ENCODE results near the gene BHLHA9. TPM values are rescaled to one million over a fixed set of nuclear protein-coding genes. Genes with fewer than 3 reads are reported as not detected.

BHLHA9 gene
- total RNA-seq, result not detected

DNA sequence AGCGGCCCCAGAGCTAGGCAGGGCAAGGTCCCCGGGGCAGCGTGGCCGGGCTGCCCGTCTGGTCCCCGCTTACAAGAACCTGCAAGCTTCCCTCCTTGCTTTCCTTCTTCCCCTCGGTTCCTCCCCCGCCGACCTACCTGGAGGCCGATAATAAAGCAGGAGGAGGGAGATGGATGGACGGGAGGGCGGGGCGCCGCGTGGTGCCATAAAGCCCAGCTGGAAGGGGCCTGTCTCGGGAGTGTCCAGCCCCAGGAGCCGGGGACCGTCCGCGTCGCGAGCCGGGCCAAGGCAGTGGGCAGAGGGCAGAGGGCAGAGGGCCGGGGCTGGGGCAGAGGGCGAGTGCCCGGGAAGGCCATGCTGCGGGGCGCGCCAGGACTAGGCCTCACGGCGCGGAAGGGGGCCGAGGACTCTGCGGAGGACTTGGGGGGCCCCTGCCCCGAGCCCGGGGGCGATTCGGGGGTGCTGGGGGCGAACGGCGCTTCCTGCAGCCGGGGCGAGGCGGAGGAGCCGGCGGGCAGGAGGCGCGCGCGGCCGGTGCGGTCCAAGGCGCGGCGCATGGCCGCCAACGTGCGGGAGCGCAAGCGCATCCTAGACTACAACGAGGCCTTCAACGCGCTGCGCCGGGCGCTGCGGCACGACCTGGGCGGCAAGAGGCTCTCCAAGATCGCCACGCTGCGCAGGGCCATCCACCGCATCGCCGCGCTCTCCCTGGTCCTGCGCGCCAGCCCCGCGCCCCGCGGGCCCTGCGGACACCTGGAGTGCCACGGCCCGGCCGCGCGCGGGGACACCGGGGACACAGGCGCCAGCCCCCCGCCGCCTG is at the start of gene BHLHA9:
BHLHA9 (plus strand) TSS at position 235 of the 820 bp plus-strand sequence; CDS start at position 355, 120 bp downstream.
- no peak for DNase-seq
- no peaks in the 10 kb centered on the region for H3K36me3 Mint-ChIP-seq
- CTCF ChIA-PET, result interaction anchor here (2.0 kb wide), 1 partner anchor 62 kb away, joined by 10 read pairs; no protein-coding TSS in a partner anchor
- H3K4me1 Mint-ChIP-seq (ENCODE audit: low read depth), result peaks cover 7% of the 10 kb centered on the region
- H3K4me3 Mint-ChIP-seq, result peak within 1 kb of the TSS; percentile 85
- POLR2A ChIA-PET, result no interaction called here
- no peak within 1 kb of the TSS for H3K27ac Mint-ChIP-seq
- intact Hi-C loops (cut with micrococcal nuclease), result no loop called here
- H3K9me3 Mint-ChIP-seq, result no peaks in the 10 kb centered on the region
- peaks cover 18% of the 10 kb centered on the region for H3K27me3 Mint-ChIP-seq

DNA sequence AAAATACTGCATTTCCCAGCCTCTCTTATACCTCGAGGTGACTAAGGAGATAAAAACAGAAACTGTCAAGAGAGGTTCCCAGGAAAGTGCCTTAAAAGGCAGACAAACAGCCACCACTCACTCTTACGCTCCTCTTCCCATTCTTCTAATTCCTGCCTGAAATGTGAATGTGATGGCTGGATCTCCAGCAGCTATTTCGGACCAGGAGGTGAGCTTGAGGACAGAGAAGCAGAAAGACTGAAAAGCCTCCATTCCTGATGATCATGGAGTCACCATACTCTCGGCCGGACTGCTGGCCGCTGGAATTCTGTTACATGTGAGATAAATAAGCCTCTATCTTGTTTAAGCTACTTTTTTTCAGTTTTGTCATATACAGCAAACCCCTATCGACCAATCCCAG is 49.0 kb upstream of the BHLHA9 start:
- no peak overlapping the region for H3K27ac Mint-ChIP-seq
- H3K27me3 Mint-ChIP-seq, result peaks cover 7% of the 10 kb centered on the region
- no peak for DNase-seq
- CTCF ChIA-PET, result interaction anchor here (1.0 kb wide), 1 partner anchor 33 kb away, joined by 3 read pairs; no protein-coding TSS in a partner anchor
- POLR2A ChIA-PET, result no interaction called here
- no peak overlapping the region for H3K4me3 Mint-ChIP-seq
- intact Hi-C loops (cut with micrococcal nuclease), result no loop called here
- H3K4me1 Mint-ChIP-seq (ENCODE audit: low read depth), result no peaks in the 10 kb centered on the region
- no peaks in the 10 kb centered on the region for H3K36me3 Mint-ChIP-seq
- H3K9me3 Mint-ChIP-seq, result no peaks in the 10 kb centered on the region

DNA sequence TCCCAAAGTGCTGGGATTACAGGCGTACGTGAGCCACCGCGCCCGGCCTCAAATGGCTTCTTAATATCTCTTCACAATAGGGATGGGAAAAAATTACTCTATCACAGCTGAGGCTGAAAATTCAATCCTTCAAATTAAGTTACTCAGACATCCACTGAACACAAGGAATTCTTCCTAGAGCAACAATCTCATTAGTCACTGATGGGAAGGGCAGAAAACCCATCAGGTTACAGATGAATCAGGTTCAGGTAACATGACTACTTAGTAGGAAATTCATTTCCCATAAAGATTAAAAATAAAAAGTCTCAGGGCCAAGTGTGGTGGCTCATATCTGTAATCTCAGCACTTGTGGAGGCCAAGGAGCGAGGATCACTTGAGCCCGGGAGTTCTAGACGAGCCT is 47.9 kb upstream of the BHLHA9 start:
- no peak overlapping the region for H3K27ac Mint-ChIP-seq
- DNase-seq, result no peak
- intact Hi-C loops (cut with micrococcal nuclease), result no loop called here
- H3K36me3 Mint-ChIP-seq, result no peaks in the 10 kb centered on the region
- H3K4me3 Mint-ChIP-seq, result no peak overlapping the region
- H3K4me1 Mint-ChIP-seq (ENCODE audit: low read depth), result no peaks in the 10 kb centered on the region
- H3K27me3 Mint-ChIP-seq, result peaks cover 14% of the 10 kb centered on the region
- CTCF ChIA-PET, result no interaction called here
- H3K9me3 Mint-ChIP-seq, result no peaks in the 10 kb centered on the region
- POLR2A ChIA-PET, result no interaction called here

DNA sequence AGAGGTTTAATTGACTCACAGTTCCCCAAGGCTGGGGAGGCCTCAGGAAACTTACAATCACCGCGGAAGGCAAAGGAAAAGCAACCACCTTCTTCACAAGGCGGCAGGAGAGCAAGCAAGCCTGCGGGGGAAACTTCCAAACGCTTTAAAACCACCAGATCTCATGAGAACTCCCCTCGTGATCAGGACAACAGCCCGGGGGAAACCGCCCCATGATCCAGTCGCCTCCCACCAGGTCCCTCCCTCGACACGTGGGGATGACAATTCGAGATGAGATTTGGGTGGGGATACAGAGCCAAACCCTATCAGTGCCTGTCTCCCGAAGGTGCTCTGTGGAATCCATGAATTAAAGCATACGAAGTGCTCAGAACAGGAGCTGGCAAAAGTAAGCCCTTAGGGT is 46.6 kb upstream of the BHLHA9 start:
- POLR2A ChIA-PET, result no interaction called here

DNA sequence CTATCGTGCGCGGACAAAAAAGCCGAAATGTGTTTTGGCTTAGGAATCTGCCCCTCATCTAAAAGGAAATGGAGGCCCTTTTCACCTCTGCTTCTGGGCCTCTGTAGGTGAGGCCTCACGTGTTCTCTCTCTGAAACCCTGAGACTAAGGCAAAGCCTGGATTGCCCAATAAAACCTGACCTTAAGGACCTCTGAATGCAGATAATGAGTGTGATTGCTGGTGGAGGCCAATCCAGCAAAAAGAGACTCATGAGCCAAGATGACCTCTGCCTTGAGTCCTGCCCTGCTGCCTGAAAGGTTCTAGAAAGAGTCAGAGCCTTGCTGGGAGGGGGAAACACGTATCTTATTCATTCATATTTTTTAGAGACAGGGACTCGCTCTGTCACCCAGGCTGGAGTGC is 45.9 kb upstream of the BHLHA9 start:
- intact Hi-C loops (cut with micrococcal nuclease), result no loop called here
- Mint-ChIP-seq H3K4me3 (no peak overlapping the region), H3K27ac (no peak overlapping the region), H3K4me1 (ENCODE audit: low read depth) (peaks cover 6% of the 10 kb centered on the region), H3K9me3 (no peaks in the 10 kb centered on the region), H3K36me3 (no peaks in the 10 kb centered on the region), H3K27me3 (peaks cover 23% of the 10 kb centered on the region)
- no peak for DNase-seq
- ChIA-PET CTCF (no interaction called here), POLR2A (no interaction called here)

More for the DNA sequence above, 46.6 kb upstream of the BHLHA9 start:
- peaks cover 23% of the 10 kb centered on the region for H3K27me3 Mint-ChIP-seq
- no peak overlapping the region for H3K4me3 Mint-ChIP-seq
- no peaks in the 10 kb centered on the region for H3K36me3 Mint-ChIP-seq
- H3K4me1 Mint-ChIP-seq (ENCODE audit: low read depth), result peaks cover 6% of the 10 kb centered on the region
- H3K27ac Mint-ChIP-seq, result no peak overlapping the region
- DNase-seq, result no peak
- no peaks in the 10 kb centered on the region for H3K9me3 Mint-ChIP-seq
- CTCF ChIA-PET, result no interaction called here
- intact Hi-C loops (cut with micrococcal nuclease), result no loop called here

DNA sequence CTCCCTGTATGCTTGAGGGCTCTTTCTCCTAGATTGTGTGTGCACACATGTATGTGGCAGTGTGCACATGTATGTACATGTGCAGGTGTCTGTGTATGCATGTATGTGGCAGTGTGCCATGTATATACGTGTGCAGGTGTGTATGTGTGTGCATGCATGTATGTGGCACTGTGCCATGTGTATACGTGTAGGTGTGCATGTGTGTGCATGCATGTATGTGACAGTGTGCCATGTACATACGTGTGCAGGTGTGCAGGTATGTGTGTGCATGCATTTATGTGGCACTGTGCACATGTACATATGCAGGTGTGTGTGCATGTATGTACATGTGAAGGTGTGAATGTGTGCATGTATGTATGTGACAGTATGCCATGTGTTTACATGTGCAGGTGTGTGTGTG is 43.9 kb upstream of the BHLHA9 start:
- no peak overlapping the region for H3K4me3 Mint-ChIP-seq
- CTCF ChIA-PET, result no interaction called here

DNA sequence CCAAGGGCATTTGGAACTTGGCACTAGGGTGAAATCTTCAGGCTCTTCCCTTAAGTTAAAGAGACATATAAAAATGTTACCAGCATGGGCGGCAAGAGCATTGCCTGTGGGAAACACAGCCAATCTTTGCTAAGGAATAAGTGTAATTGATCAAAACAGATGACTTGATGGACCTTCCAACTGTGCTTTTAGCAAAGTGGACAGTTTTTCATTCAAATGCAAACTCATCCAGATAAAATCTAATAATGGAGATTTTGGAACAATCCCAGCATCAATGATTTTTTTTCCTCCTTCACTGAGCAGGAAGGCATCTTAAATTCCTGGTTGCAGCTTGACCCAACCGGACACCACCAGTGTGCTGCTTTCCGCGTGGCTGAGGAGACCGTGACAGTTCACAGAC is 42.9 kb upstream of the BHLHA9 start:
- H3K36me3 Mint-ChIP-seq, result peaks cover 3% of the 10 kb centered on the region
- ChIA-PET POLR2A (no interaction called here), CTCF (interaction anchor here (1.8 to 2.4 kb wide), 2 partner anchors 105 kb away, joined by 4 to 8 read pairs; no protein-coding TSS in a partner anchor)
- H3K27me3 Mint-ChIP-seq, result peaks cover 36% of the 10 kb centered on the region
- no peak for DNase-seq
- intact Hi-C loops (cut with micrococcal nuclease), result no loop called here
- no peak overlapping the region for H3K4me3 Mint-ChIP-seq
- peaks cover 15% of the 10 kb centered on the region for H3K4me1 Mint-ChIP-seq (ENCODE audit: low read depth)
- no peak overlapping the region for H3K27ac Mint-ChIP-seq
- H3K9me3 Mint-ChIP-seq, result no peaks in the 10 kb centered on the region

More for the DNA sequence above, 43.9 kb upstream of the BHLHA9 start:
- Mint-ChIP-seq H3K4me1 (ENCODE audit: low read depth) (peaks cover 12% of the 10 kb centered on the region), H3K27ac (no peak overlapping the region), H3K36me3 (peaks cover 3% of the 10 kb centered on the region), H3K27me3 (peaks cover 27% of the 10 kb centered on the region), H3K9me3 (no peaks in the 10 kb centered on the region)
- DNase-seq, result no peak
- intact Hi-C loops (cut with micrococcal nuclease), result no loop called here
- POLR2A ChIA-PET, result no interaction called here

DNA sequence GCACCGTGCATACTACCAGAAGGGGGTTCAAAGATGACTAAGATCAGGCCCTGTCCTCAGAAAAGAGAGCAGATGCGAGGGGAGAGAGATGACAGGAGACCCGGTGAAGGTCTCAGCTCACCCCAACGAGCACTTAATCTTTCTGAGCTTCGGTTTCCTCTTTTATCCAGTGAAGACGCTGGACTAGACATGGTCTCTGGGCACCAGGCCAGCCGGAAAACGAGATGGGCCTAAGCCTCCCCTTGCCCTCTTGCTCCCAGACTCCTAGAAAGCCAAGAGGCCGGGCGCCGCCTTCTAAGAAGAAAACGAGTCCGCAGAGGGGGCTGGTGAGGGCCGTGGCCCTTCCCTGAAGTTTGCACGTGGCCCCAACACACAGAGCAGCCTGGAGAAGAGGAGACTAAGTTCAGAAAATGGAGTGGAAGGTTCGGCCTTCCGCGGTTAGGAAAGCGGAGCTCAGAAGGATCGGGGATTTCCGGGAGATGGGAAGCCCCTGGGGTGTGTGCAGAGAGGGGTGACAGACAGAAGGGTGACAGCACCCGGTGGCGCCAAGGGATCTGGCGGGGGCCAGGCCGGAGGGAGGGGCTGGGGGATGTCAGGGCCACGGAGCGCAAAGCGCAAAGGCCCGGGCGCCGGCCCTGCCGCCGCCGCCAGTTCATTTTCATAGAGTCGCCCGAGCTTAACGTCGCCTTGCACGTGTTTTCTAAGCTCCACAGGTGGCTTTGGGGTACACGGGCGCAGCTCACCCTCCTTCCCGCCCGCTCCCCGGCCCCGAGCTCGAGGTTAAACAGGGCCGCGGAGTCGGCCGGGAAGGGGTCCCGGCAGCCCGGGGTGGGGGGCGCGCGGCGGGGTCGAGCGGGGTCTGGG is 42.1 kb upstream of the BHLHA9 start:
- no peaks in the 10 kb centered on the region for H3K9me3 Mint-ChIP-seq
- peaks cover 3% of the 10 kb centered on the region for H3K36me3 Mint-ChIP-seq
- no peak overlapping the region for H3K27ac Mint-ChIP-seq
- ChIA-PET POLR2A (interaction anchor here (0.6 to 0.7 kb wide), 2 partner anchors 22 to 148 kb away, joined by 3 read pairs; no protein-coding TSS in a partner anchor), CTCF (interaction anchor here (0.7 to 2.4 kb wide), 4 partner anchors 40 to 402 kb away, joined by 3 to 8 read pairs (median 5); no protein-coding TSS in a partner anchor)
- H3K27me3 Mint-ChIP-seq, result peaks cover 42% of the 10 kb centered on the region
- DNase-seq, result peak; percentile 16
- intact Hi-C loops (cut with micrococcal nuclease), result no loop called here
- H3K4me1 Mint-ChIP-seq (ENCODE audit: low read depth), result peaks cover 15% of the 10 kb centered on the region
- peak overlapping the region; percentile 43 for H3K4me3 Mint-ChIP-seq

DNA sequence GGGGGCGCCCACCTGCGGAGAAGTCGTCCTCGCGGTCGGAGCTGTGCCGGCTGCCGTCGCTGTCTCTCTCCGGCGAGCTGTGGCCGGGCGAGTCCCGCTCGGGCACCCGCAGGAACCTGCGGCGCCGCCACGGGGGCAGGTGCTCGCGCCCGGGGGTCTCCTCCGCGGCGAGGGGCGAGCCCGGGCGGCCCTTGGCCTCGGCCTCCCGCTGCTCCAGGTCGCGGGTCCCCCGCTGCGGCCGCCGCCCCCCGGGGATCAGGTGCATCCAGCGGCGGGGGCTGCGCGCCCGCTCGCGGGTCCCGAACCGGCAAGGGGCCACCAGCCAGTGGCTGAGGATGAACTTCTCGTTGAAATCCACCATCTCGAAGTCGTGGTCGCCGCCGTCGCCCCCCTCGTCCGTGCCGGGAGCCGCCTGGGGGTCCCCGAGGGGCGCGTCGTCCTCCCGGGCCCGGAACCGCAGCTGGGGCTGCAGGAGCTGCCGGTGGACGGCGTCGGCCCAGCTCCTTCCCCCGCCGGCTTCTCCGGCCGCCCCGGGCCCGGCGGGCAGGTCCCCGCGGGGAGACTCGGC is 41.4 kb upstream of the BHLHA9 start:
- intact Hi-C loops (cut with micrococcal nuclease), result no loop called here
- CTCF ChIA-PET, result interaction anchor here (0.6 to 2.4 kb wide), 5 partner anchors 41 to 401 kb away, joined by 3 to 8 read pairs (median 4); no protein-coding TSS in a partner anchor
- H3K27me3 Mint-ChIP-seq, result peaks cover 42% of the 10 kb centered on the region
- H3K9me3 Mint-ChIP-seq, result no peaks in the 10 kb centered on the region
- H3K4me1 Mint-ChIP-seq (ENCODE audit: low read depth), result peaks cover 15% of the 10 kb centered on the region
- POLR2A ChIA-PET, result interaction anchor here (0.6 to 0.9 kb wide), 4 partner anchors 23 to 149 kb away, joined by 3 to 4 read pairs (median 3); no protein-coding TSS in a partner anchor
- no peak for DNase-seq
- no peak overlapping the region for H3K27ac Mint-ChIP-seq
- no peak overlapping the region for H3K4me3 Mint-ChIP-seq
- peaks cover 3% of the 10 kb centered on the region for H3K36me3 Mint-ChIP-seq

DNA sequence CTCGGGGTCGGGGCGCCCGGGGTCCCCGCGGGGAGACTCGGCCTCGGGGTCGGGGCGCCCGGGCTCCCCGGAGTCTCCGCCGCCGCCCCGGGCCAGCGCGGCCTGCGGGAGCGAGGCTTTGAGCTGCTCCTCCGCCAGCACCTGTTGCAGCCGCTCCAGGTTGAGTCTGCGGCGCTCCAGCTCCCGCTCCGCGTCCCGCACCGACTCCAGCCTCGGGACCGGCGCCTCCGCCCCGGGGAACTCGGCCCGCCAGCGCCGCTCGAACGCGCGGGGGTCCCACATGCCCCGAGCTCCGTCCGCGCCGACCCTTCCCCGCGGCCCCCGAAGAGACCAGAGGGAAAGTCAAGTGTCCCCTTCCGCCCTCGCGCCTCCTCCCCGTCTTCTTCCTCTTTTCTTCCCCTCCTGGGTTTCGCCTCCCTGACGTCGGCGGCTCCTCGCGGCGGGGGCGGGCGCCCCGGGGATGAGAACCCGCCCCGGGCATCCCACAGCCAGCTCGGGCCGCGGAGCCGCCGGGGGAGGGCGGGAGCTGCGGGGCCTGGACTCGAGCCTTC is 40.8 kb upstream of the BHLHA9 start:
- peak; percentile 48 for DNase-seq
- peaks cover 3% of the 10 kb centered on the region for H3K36me3 Mint-ChIP-seq
- ChIA-PET POLR2A (interaction anchor here (0.6 to 0.9 kb wide), 2 partner anchors 88 to 103 kb away, joined by 3 to 4 read pairs; no protein-coding TSS in a partner anchor), CTCF (interaction anchor here (0.6 to 2.4 kb wide), 3 partner anchors 42 to 229 kb away, joined by 3 to 8 read pairs (median 6); no protein-coding TSS in a partner anchor)
- intact Hi-C loops (cut with micrococcal nuclease), result no loop called here
- H3K27me3 Mint-ChIP-seq, result peaks cover 45% of the 10 kb centered on the region
- no peak overlapping the region for H3K27ac Mint-ChIP-seq
- peak overlapping the region; percentile 41 for H3K4me3 Mint-ChIP-seq
- peaks cover 15% of the 10 kb centered on the region for H3K4me1 Mint-ChIP-seq (ENCODE audit: low read depth)
- no peaks in the 10 kb centered on the region for H3K9me3 Mint-ChIP-seq

DNA sequence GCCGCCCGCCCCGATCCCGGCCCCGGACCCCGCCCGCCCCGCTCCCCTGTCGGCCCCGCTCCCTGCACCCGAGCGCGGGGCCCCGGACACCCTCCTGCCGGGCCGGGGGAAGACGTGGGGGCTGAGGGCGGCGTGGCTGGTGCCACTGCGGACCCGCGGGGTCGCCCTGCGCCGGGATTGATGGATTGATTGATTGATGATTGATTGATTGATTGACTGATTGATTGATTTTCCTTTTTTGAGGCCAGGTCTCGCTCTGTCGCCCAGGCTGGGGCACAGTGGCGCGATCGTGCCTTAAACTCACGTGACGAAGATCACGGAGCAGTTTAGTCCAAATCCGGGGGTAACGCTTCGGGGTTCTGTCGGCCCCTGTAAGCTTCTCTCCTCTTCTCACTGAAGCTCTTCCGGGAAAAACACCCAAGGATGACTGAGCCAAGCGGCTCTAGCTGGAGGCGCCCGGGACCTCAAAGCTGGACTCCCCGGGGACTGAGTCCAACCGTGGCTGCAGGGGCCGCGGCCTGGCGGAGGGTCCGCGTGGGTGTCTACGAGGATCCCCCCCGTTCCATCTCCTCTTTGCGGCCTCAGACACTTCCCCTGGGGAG is 40.2 kb upstream of the BHLHA9 start:
- DNase-seq, result no peak
- intact Hi-C loops (cut with micrococcal nuclease), result no loop called here
- Mint-ChIP-seq H3K27ac (no peak overlapping the region), H3K36me3 (peaks cover 3% of the 10 kb centered on the region), H3K9me3 (no peaks in the 10 kb centered on the region), H3K4me3 (peak overlapping the region; percentile 74), H3K4me1 (ENCODE audit: low read depth) (peaks cover 15% of the 10 kb centered on the region), H3K27me3 (peaks cover 45% of the 10 kb centered on the region)
- ChIA-PET CTCF (interaction anchor here (0.6 to 2.4 kb wide), 4 partner anchors 39 to 228 kb away, joined by 3 to 8 read pairs (median 4); no protein-coding TSS in a partner anchor), POLR2A (interaction anchor here (0.9 kb wide), 1 partner anchor 103 kb away, joined by 3 read pairs; no protein-coding TSS in a partner anchor)

Measured in activated CD4-positive, alpha-beta memory T cell treated with anti-CD3 and anti-CD28 coated beads for 36 hours (primary cell).